ENCODE measurements around the gene MTM1. TPM values are rescaled to one million over a fixed set of nuclear protein-coding genes. Genes with fewer than 3 reads are reported as not detected.

MTM1 gene
- total RNA-seq, 1 donor from 2014 or later: 6.6 TPM

DNA sequence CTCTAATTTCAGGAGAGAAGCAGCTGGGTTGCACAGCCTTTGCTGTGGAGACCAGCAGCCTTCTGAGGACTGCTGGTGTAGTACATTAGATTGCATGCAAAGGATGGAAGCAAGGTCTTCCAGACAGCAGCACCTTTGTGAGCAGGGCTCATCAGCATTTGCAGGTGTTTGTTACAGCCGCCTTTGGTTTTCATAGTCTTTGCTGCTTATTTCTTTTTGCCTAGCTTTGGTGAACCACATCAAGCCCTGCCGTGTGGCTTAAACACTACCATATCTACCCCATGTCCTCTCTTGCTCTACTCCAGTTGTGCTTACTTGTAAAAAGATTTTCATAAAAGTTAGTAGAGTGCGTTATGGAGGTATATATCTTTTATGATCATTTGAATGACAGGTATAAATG is 57.5 kb downstream of the MTM1 start:
- H3K27me3 ChIP-seq (ENCODE audit: control insufficient read depth, insufficient read depth, low read length): no peaks in the 10 kb centered on the region
- TF ChIP-seq, protein P1, sequence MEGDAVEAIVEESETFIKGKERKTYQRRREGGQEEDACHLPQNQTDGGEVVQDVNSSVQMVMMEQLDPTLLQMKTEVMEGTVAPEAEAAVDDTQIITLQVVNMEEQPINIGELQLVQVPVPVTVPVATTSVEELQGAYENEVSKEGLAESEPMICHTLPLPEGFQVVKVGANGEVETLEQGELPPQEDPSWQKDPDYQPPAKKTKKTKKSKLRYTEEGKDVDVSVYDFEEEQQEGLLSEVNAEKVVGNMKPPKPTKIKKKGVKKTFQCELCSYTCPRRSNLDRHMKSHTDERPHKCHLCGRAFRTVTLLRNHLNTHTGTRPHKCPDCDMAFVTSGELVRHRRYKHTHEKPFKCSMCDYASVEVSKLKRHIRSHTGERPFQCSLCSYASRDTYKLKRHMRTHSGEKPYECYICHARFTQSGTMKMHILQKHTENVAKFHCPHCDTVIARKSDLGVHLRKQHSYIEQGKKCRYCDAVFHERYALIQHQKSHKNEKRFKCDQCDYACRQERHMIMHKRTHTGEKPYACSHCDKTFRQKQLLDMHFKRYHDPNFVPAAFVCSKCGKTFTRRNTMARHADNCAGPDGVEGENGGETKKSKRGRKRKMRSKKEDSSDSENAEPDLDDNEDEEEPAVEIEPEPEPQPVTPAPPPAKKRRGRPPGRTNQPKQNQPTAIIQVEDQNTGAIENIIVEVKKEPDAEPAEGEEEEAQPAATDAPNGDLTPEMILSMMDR (IDR thresholded peaks at IDR 0.05; ENCODE audit: insufficient read depth, low read length, poor library complexity, severe bottlenecking): no peak
- no peak for DNase-seq (ENCODE audit: low read depth)
- no peaks in the 10 kb centered on the region for H3K36me3 ChIP-seq (ENCODE audit: control insufficient read depth, insufficient read depth, low read length)
- H3K4me3 ChIP-seq (ENCODE audit: low read depth, low read length): no peak overlapping the region

DNA sequence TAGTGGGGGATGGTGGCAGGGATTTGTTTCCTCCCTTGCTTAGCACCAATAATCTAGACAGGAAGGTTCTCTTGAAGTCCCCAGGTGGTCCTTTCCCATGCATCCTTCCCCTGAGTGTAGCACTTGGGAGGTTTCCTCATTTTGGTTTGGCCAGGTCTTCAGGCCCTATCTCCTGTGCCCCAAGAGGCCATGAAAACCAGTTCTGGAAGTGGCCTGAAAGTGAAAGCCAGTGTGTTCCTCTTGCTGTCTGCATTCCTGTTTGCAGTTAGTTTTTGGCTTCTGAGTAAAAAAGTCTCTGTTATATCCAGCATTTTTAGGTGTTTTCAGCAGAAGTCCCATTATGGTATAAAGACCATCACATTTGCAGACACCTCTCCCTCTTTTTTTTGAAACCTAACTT is 59.5 kb downstream of the MTM1 start:
- Histone ChIP-seq H3K4me3 (ENCODE audit: low read depth, low read length) (no peak overlapping the region), H3K27me3 (ENCODE audit: control insufficient read depth, insufficient read depth, low read length) (no peaks in the 10 kb centered on the region), H3K36me3 (ENCODE audit: control insufficient read depth, insufficient read depth, low read length) (no peaks in the 10 kb centered on the region)
- DNase-seq (ENCODE audit: low read depth): no peak
- TF ChIP-seq, protein P1 (IDR thresholded peaks at IDR 0.05; ENCODE audit: insufficient read depth, low read length, poor library complexity, severe bottlenecking): no peak

DNA sequence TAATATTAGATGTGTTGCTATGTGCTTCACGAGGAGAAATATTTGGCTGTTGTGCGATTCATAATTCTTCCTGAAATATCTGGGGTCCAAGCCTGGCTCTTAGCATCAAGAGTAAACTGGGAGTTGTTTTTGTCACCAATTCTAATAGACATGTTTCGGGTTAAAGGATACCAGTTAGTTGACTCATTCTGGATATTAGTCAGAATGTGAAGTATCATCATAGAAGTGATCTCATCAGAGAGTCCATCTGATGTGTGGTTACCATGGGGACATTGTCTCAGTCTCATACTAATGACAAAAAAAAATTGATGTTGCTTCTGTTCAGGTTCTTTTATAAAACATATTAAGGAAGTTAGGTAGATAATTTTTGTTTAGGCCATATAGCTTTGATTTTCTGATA is 67.5 kb downstream of the MTM1 start:
- Histone ChIP-seq H3K4me3 (ENCODE audit: low read depth, low read length) (no peak overlapping the region), H3K27me3 (ENCODE audit: control insufficient read depth, insufficient read depth, low read length) (no peaks in the 10 kb centered on the region), H3K36me3 (ENCODE audit: control insufficient read depth, insufficient read depth, low read length) (no peaks in the 10 kb centered on the region)
- DNase-seq (ENCODE audit: low read depth): peak; percentile 39
- TF ChIP-seq, protein P1 (IDR thresholded peaks at IDR 0.05; ENCODE audit: insufficient read depth, low read length, poor library complexity, severe bottlenecking): no peak

DNA sequence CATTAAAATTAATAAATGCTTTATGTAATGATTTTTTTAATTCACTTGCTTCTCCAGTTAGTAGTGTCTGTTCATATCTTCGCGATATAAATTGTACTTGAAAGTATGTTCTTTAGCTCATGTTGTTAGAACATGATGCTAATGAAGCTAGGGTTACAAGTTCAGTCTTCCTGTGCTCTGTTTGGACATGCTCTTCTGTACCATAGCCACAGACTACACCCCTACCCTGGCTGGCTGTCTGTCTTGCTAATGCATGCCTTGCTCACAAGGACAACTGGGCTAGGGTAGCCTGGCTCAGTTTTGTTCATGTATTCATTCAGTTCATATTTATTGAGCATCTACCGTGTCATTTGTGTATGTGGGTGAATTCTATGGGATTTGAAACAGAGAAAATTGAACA is 74.0 kb downstream of the MTM1 start:
- Histone ChIP-seq H3K27me3 (ENCODE audit: control insufficient read depth, insufficient read depth, low read length) (no peaks in the 10 kb centered on the region), H3K4me3 (ENCODE audit: low read depth, low read length) (no peak overlapping the region), H3K36me3 (ENCODE audit: control insufficient read depth, insufficient read depth, low read length) (no peaks in the 10 kb centered on the region)
- TF ChIP-seq, protein P1 (IDR thresholded peaks at IDR 0.05; ENCODE audit: insufficient read depth, low read length, poor library complexity, severe bottlenecking): no peak
- DNase-seq (ENCODE audit: low read depth): no peak

DNA sequence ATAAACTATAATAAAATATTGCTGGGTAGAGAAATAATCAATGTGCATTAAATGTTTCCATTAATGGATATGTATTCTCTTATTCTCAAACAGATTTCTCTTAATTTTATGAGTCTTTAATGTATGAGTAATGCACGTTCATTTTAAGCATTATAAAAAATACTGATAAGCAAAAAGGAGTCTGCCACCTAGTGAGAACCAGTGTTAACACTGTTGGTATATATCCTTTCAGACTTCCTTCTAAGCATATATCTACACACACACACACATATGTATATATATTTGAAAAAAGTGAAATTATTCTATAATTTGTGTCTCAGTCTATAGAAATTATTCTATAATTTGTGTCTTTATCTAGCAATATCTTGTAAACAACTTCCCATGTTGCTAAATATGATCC is 74.8 kb downstream of the MTM1 start:
- H3K36me3 ChIP-seq (ENCODE audit: control insufficient read depth, insufficient read depth, low read length): no peaks in the 10 kb centered on the region
- no peak for DNase-seq (ENCODE audit: low read depth)
- H3K4me3 ChIP-seq (ENCODE audit: low read depth, low read length): no peak overlapping the region
- no peaks in the 10 kb centered on the region for H3K27me3 ChIP-seq (ENCODE audit: control insufficient read depth, insufficient read depth, low read length)
- TF ChIP-seq, protein P1 (IDR thresholded peaks at IDR 0.05; ENCODE audit: insufficient read depth, low read length, poor library complexity, severe bottlenecking): no peak

DNA sequence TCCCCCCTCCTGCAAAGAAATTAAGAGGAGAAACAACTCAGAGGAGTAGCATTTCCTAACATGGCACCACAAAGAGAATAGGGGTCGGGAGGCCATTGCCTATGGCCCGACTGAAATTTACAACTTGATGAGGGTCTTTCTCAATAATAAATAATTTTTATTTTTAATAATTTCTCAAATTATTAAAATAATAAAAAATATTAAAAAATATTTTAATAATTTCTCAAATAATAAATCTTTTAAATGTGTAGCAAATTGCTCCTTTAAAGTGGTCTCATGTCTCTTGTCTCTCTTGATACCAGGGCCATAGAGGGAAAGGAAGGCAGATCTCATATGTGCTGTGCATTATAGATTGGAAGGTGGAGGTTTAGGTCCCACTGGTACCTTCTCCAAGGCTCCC is 75.5 kb downstream of the MTM1 start:
- TF ChIP-seq, protein P1 (IDR thresholded peaks at IDR 0.05; ENCODE audit: insufficient read depth, low read length, poor library complexity, severe bottlenecking): no peak
- DNase-seq (ENCODE audit: low read depth): no peak
- Histone ChIP-seq H3K36me3 (ENCODE audit: control insufficient read depth, insufficient read depth, low read length) (no peaks in the 10 kb centered on the region), H3K27me3 (ENCODE audit: control insufficient read depth, insufficient read depth, low read length) (no peaks in the 10 kb centered on the region), H3K4me3 (ENCODE audit: low read depth, low read length) (no peak overlapping the region)

All from kidney epithelial cell (primary cell).